Epithelial cell of esophagus (primary cell): ENCODE results near the gene DIO3.

ENCODE experiments used
- DNase-seq: peaks from one replicate; pipeline ENCODE4 v3.0.0; 2010; ENCODE audit warnings: low read depth
- H3K4me3 ChIP-seq: 2 replicates; pipeline ENCODE4 v1.5.1; 2011; ENCODE audit warnings: mild to moderate bottlenecking, low read length, control low read depth
- TF ChIP-seq, protein P1 (sequence below): IDR thresholded peaks from 2 replicates; pipeline ENCODE4 v1.5.1; 2011; ENCODE audit warnings: low read depth, mild to moderate bottlenecking, low read length, control low read depth, inconsistent platforms; ENCODE audit not compliant: insufficient read depth; ENCODE audit errors: missing control alignments

The DIO3 gene

DNA sequence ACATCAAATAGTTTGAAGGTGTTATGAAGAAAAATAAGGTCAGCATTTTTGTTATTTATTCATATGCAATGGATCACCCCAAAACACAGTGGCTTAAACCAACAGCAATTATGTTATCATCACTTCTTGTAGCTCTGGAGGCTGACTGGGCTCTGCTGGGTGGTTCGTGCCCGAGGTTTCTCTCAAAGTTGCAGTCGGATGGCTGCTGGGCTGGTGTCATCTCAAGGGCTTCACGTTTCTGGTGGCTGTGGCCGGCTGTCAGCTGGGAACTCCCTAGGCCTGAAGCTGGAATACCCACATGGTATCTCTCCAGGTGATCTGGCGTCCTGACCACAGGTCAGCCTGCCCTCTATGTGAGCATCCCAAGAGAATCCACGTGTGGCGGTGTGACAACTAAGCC, 12.0 kb downstream of the DIO3 start:
- no peak overlapping the region for H3K4me3 ChIP-seq
- TF ChIP-seq, protein P1, sequence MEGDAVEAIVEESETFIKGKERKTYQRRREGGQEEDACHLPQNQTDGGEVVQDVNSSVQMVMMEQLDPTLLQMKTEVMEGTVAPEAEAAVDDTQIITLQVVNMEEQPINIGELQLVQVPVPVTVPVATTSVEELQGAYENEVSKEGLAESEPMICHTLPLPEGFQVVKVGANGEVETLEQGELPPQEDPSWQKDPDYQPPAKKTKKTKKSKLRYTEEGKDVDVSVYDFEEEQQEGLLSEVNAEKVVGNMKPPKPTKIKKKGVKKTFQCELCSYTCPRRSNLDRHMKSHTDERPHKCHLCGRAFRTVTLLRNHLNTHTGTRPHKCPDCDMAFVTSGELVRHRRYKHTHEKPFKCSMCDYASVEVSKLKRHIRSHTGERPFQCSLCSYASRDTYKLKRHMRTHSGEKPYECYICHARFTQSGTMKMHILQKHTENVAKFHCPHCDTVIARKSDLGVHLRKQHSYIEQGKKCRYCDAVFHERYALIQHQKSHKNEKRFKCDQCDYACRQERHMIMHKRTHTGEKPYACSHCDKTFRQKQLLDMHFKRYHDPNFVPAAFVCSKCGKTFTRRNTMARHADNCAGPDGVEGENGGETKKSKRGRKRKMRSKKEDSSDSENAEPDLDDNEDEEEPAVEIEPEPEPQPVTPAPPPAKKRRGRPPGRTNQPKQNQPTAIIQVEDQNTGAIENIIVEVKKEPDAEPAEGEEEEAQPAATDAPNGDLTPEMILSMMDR = no peak
- DNase-seq = no peak

- H3K4me3 ChIP-seq = no peak overlapping the region
- TF ChIP-seq, protein P1 = no peak
Measured at GRCh38 chr14:101575581-101575980, 14.3 kb downstream of the DIO3 start.

GRCh38 chr14:101577221-101577909, 16.1 kb downstream of the DIO3 start:
- no peak overlapping the region for H3K4me3 ChIP-seq
- TF ChIP-seq, protein P1 = no peak
- no peak for DNase-seq

More at GRCh38 chr14:101575581-101575980, 14.3 kb downstream of the DIO3 start:
- no peak for DNase-seq

GRCh38 chr14:101578489-101578888, 17.2 kb downstream of the DIO3 start:
- DNase-seq = no peak
- TF ChIP-seq, protein P1 = no peak
- no peak overlapping the region for H3K4me3 ChIP-seq

DNA sequence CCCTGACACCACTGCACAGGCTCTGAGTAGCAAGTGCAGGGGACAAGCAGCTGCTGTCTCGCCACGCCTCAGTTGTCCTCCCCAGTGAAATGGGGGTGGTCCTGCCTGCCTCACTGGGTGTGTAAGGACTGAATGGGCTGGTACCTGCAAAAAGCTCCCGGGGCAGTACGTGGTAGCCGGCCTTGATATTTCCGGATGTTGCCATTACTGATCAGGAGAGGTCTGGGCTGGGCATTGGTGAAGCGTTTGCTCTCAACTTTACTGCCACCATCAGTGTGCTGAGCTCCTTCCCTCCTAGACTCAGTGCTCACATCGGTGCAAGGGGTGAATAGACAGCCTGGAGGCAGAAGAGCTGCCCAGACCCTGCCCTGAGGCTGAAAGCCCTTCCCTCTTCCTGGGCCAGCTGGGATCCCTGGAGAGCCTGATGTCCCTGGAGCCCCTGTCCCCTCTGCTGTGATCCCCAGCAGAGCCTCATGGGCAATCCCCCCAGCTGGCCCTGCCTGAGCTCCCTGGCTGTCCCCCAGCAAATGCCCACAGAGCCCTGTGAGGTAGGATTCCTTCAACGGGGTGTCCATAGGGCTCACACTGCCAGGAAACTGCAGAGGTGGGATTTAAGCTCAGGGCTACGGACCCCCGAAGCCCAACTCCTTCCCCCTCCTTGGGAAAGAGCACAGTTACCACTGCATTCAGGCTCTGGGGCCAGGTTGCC, 18.2 kb downstream of the DIO3 start:
- no peak for DNase-seq
- H3K4me3 ChIP-seq = no peak overlapping the region
- TF ChIP-seq, protein P1 = no peak

- DNase-seq = no peak
- H3K4me3 ChIP-seq = no peak overlapping the region
- TF ChIP-seq, protein P1 = no peak
Measured at GRCh38 chr14:101581806-101582205, 20.5 kb downstream of the DIO3 start.
